CD4-positive, alpha-beta T cell treated with Interleukin-21 for 1 hour (primary cell): ENCODE data around the gene ZNF112.

Source experiments
- DNase-seq: peaks from one replicate; pipeline ENCODE4 v3.0.0-alpha.2; 2020

Gene ZNF112

GRCh38 chr19:44280916-44281315 is 75.6 kb downstream of the ZNF112 start:
- no peak for DNase-seq

DNA sequence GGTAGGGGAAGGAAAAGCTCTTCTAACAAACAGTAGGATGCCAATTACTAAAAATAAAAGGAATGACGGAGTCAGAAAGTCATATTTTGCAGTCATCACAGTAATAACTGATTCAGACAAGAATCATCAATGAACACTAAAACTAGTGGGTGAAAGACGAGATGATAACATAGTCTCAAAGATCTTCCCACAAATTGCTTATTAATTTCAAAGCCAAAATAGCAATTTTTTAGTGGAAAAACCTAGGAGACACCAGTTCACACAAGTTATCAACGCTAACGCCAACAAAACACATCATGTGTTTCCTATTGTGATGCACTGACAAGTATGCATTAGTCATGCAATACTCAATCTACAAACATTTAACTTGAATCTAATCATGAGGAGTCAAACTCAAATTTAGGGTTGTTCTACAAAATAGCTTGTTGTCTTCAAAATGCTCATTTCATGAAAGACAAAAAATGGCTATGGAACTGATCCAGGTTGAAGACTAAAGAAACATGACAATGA is 78.2 kb downstream of the ZNF112 start:
- no peak for DNase-seq

DNA sequence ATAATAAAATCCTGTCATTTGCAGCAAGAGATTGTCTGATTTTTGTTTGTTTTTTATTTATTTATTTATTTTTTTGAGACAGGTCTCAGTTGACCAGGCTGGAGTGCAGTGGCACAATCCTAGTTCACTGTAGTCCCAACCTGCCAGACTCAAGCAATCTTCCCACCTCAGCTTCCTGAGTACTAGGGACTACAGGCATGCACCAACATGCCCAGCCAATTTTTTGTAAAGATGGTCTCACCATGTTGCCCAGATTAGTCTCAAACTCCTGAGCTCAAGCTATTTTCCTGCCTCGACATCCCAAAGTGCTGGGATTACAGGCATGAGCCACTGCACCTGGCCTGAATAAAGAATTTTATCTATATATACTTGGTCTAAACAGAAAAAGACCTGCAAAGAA is 79.1 kb downstream of the ZNF112 start:
- DNase-seq: no peak
